Small intestine (tissue), 7 donors: ENCODE results near the gene A1CF. TPM values are rescaled to one million over a fixed set of nuclear protein-coding genes. Genes with fewer than 3 reads are reported as not detected.

Source experiments
- DNase-seq, 2 donors: peaks; one replicate each; pipeline versions ENCODE4 v3.0.0 to v3.0.0-alpha.2; 2013
- FAIRE-seq: peaks from 2 replicates; lab custom pipeline; 2012; peaks lifted over from hg19 to GRCh38; lab: Jason Lieb, UNC
- H3K27ac ChIP-seq, 3 donors: one replicate each; pipeline ENCODE4 v1.5.1; 2013; ENCODE audit warnings: low read length in 2 of 3, mild to moderate bottlenecking in 2 of 3, control low read depth in 1 of 3, inconsistent platforms in 1 of 3, low read depth in 1 of 3, moderate library complexity in 1 of 3
- H3K27me3 ChIP-seq, 3 donors: one replicate each; pipeline ENCODE4 v1.6.1; 2013; ENCODE audit warnings: low read length in 3 of 3, inconsistent platforms in 1 of 3; ENCODE audit not compliant: control insufficient read depth in 3 of 3, insufficient read depth in 3 of 3
- H3K36me3 ChIP-seq, 3 donors: one replicate each; pipeline ENCODE4 v1.6.1; 2013; ENCODE audit warnings: low read length in 3 of 3, inconsistent platforms in 1 of 3, low read depth in 1 of 3, mild to moderate bottlenecking in 1 of 3, moderate library complexity in 1 of 3; ENCODE audit not compliant: control insufficient read depth in 3 of 3, insufficient read depth in 2 of 3
- H3K4me1 ChIP-seq, 3 donors: one replicate each; pipeline ENCODE4 v1.6.1; 2013; ENCODE audit warnings: low read length in 2 of 3, inconsistent platforms in 1 of 3, low read depth in 1 of 3, mild to moderate bottlenecking in 1 of 3, moderate library complexity in 1 of 3; ENCODE audit not compliant: control insufficient read depth in 3 of 3, insufficient read depth in 2 of 3
- H3K4me3 ChIP-seq, 3 donors: one replicate each; pipeline ENCODE4 v1.5.1; 2013; ENCODE audit warnings: low read length in 3 of 3, control low read depth in 1 of 3, inconsistent platforms in 1 of 3, low read depth in 1 of 3, mild to moderate bottlenecking in 1 of 3, moderate library complexity in 1 of 3
- H3K9me3 ChIP-seq, 2 donors: one replicate each; pipeline ENCODE4 v1.6.1; 2013; ENCODE audit warnings: low read depth in 1 of 2, low read length in 1 of 2; ENCODE audit not compliant: control insufficient read depth in 2 of 2, insufficient read depth in 1 of 2
- WGBS, 3 donors: extraction: QIAGEN DNeasy Blood & Tissue Kit; methylation state at CpG; one replicate each; pipeline ENCODE4 v1.1.7; 2013; 5-methylcytosine and 5-hydroxymethylcytosine counted together
- polyA plus RNA-seq, 4 donors: library from polyadenylated mRNA; stranded (reverse) in 3 of 4; unstranded in 1 of 4; fragments of 200-250 nt in 3 of 4; fragments of 120-200 nt in 1 of 4; gene quantifications; one replicate each; pipeline versions ENCODE4 v1.2.1 to v1.2.3, GENCODE V29; 2013
- donor health status: healthy with polysubstance abuse.
- donor health status: control.
- donor health status: control.
- donor health status: Bipolar disorder and iron deficiency.
- donor health status: healthy.

Gene A1CF
- polyA plus RNA-seq, 4 donors, result 11.1 to 47.1 (median 29.1) TPM

- FAIRE-seq (no peak), DNase-seq (no peak)
- peaks cover 0 to 2% (median 2%) of the 10 kb centered on the region in 3 donors for H3K36me3 ChIP-seq
- no peak overlapping the region for H3K4me3 ChIP-seq
- no peaks in the 10 kb centered on the region for H3K9me3 ChIP-seq
- H3K27me3 ChIP-seq, result no peaks in the 10 kb centered on the region
- 23 to 55% (median 39%) methylated on average over 1 of the region's 1 CpG for WGBS, 3 donors
- H3K4me1 ChIP-seq, result no peaks in the 10 kb centered on the region
- no peak overlapping the region for H3K27ac ChIP-seq
Observed at GRCh38 chr10:50855461-50855860, 30.0 kb downstream of the A1CF start.

GRCh38 chr10:50855015-50855414 is 30.4 kb downstream of the A1CF start:
- 80 to 90% (median 89%) methylated on average over 2 of the region's 2 CpGs for WGBS, 3 donors
- Histone ChIP-seq H3K4me1 (no peaks in the 10 kb centered on the region), H3K9me3 (no peaks in the 10 kb centered on the region), H3K27me3 (no peaks in the 10 kb centered on the region), H3K27ac (no peak overlapping the region), H3K4me3 (no peak overlapping the region), H3K36me3 (peaks cover 0 to 2% (median 2%) of the 10 kb centered on the region in 3 donors)
- DNase-seq (no peak), FAIRE-seq (no peak)

- FAIRE-seq (no peak), DNase-seq (no peak)
- no peak overlapping the region for H3K27ac ChIP-seq
- H3K9me3 ChIP-seq, result no peaks in the 10 kb centered on the region
- no peaks in the 10 kb centered on the region for H3K27me3 ChIP-seq
- 81 to 94% (median 86%) methylated on average over 3 of the region's 3 CpGs for WGBS, 3 donors
- no peak overlapping the region for H3K4me3 ChIP-seq
- no peaks in the 10 kb centered on the region for H3K36me3 ChIP-seq
- no peaks in the 10 kb centered on the region for H3K4me1 ChIP-seq
Observed at GRCh38 chr10:50853557-50853956, 31.9 kb downstream of the A1CF start.

GRCh38 chr10:50851884-50852671 is 33.3 kb downstream of the A1CF start:
- FAIRE-seq (no peak), DNase-seq (no peak)
- Histone ChIP-seq H3K36me3 (no peaks in the 10 kb centered on the region), H3K27ac (no peak overlapping the region), H3K4me1 (no peaks in the 10 kb centered on the region), H3K27me3 (no peaks in the 10 kb centered on the region), H3K9me3 (no peaks in the 10 kb centered on the region), H3K4me3 (no peak overlapping the region)
- 75 to 80% (median 79%) methylated on average over 6 of the region's 6 CpGs for WGBS, 3 donors

- Histone ChIP-seq H3K27ac (no peak overlapping the region), H3K36me3 (no peaks in the 10 kb centered on the region), H3K4me3 (no peak overlapping the region), H3K4me1 (no peaks in the 10 kb centered on the region), H3K9me3 (no peaks in the 10 kb centered on the region), H3K27me3 (no peaks in the 10 kb centered on the region)
- WGBS, 3 donors, result 61 to 75% (median 71%) methylated on average over 5 of the region's 5 CpGs
- FAIRE-seq (no peak), DNase-seq (no peak)
Observed at GRCh38 chr10:50850578-50851230, 34.7 kb downstream of the A1CF start.

GRCh38 chr10:50846753-50847152 is 38.7 kb downstream of the A1CF start:
- Histone ChIP-seq H3K9me3 (no peaks in the 10 kb centered on the region), H3K36me3 (peaks cover 0 to 3% (median 3%) of the 10 kb centered on the region in 3 donors), H3K4me1 (no peaks in the 10 kb centered on the region), H3K27me3 (no peaks in the 10 kb centered on the region), H3K4me3 (no peak overlapping the region), H3K27ac (no peak overlapping the region)
- FAIRE-seq, result no peak
- no peak for DNase-seq
- 85 to 97% (median 96%) methylated on average over 1 of the region's 1 CpG for WGBS, 3 donors

- H3K4me1 ChIP-seq, result no peaks in the 10 kb centered on the region
- no peak for FAIRE-seq
- no peaks in the 10 kb centered on the region for H3K9me3 ChIP-seq
- H3K36me3 ChIP-seq, result peaks cover 0 to 9% (median 7%) of the 10 kb centered on the region in 3 donors
- H3K27me3 ChIP-seq, result peaks cover 0 to 1% (median 0%) of the 10 kb centered on the region in 3 donors
- H3K4me3 ChIP-seq, result no peak overlapping the region
- 78 to 90% (median 83%) methylated on average over 1 of the region's 1 CpG for WGBS, 3 donors
- no peak for DNase-seq
- H3K27ac ChIP-seq, result no peak overlapping the region
Observed at GRCh38 chr10:50837095-50837494, 48.3 kb downstream of the A1CF start.

- DNase-seq (peak; percentile 4 to 20), FAIRE-seq (no peak)
- 64 to 75% (median 67%) methylated on average over 3 of the region's 3 CpGs for WGBS, 3 donors
- no peak overlapping the region for H3K4me3 ChIP-seq
- H3K27ac ChIP-seq, result no peak overlapping the region
- no peaks in the 10 kb centered on the region for H3K4me1 ChIP-seq
- no peaks in the 10 kb centered on the region for H3K9me3 ChIP-seq
- H3K27me3 ChIP-seq, result no peaks in the 10 kb centered on the region
- peaks cover 0 to 7% (median 0%) of the 10 kb centered on the region in 3 donors for H3K36me3 ChIP-seq
Observed at GRCh38 chr10:50832171-50832751, 53.2 kb downstream of the A1CF start.
